Common myeloid progenitor, CD34-positive (primary cell): ENCODE data around the gene CASKIN1.
A peak's percentile ranks its signal among the peaks of the same experiment; 100 is the strongest.

Experiments
- CTCF ChIA-PET: fragments of 350-600 bp; sonication (Branson Sonifier 250); formaldehyde crosslinking; loops from one replicate; lab custom pipeline; 2021; ENCODE audit warnings: antibody characterized with exemption; lab: Charles Lee
- POLR2A ChIA-PET: fragments of 350-600 bp; sonication (Branson Sonifier 250); formaldehyde crosslinking; loops from one replicate; lab custom pipeline; 2021; ENCODE audit warnings: antibody characterized with exemption; lab: Charles Lee
- DNase-seq, 3 donors: peaks; one replicate each; pipeline versions ENCODE4 v3.0.0 to v3.0.0-alpha.2; 2013
- H3K27ac ChIP-seq, 2 experiments: 1 replicate in 1 of 2; 2 replicates in 1 of 2; pipeline ENCODE4 v1.7.0; 2013; ENCODE audit warnings: inconsistent platforms in 2 of 2, low read length in 2 of 2, mild to moderate bottlenecking in 2 of 2, low read depth in 1 of 2, moderate library complexity in 1 of 2; ENCODE audit not compliant: severe bottlenecking in 2 of 2, insufficient read depth in 1 of 2, poor library complexity in 1 of 2
- H3K27me3 ChIP-seq, 5 experiments: replicated peaks in 2 of 5; 1 replicate in 3 of 5; 2 replicates in 2 of 5; pipeline versions ENCODE4 v1.6.1 to v1.7.0; 2013; ENCODE audit warnings: low read length in 4 of 5, mild to moderate bottlenecking in 2 of 5, moderate library complexity in 2 of 5, inconsistent platforms in 1 of 5; ENCODE audit not compliant: insufficient read depth in 5 of 5, control insufficient read depth in 4 of 5
- H3K36me3 ChIP-seq, 4 experiments: 1 replicate in 2 of 4; 2 replicates in 2 of 4; pipeline versions ENCODE4 v1.6.1 to v1.7.0; 2013; ENCODE audit warnings: low read length in 3 of 4, control low read depth in 1 of 4, mild to moderate bottlenecking in 1 of 4; ENCODE audit not compliant: control insufficient read depth in 4 of 4, insufficient read depth in 4 of 4
- H3K4me1 ChIP-seq, 4 experiments: 1 replicate in 3 of 4; 2 replicates in 1 of 4; pipeline versions ENCODE4 v1.6.1 to v1.7.1; 2013; ENCODE audit warnings: low read length in 3 of 4, mild to moderate bottlenecking in 3 of 4, control low read depth in 1 of 4, inconsistent platforms in 1 of 4, moderate library complexity in 1 of 4; ENCODE audit not compliant: control insufficient read depth in 4 of 4, insufficient read depth in 4 of 4; ENCODE audit errors: control extremely low read depth in 1 of 4
- H3K4me3 ChIP-seq, 7 experiments: 1 replicate in 4 of 7; 2 replicates in 3 of 7; pipeline versions ENCODE4 v1.5.1 to v1.7.0; 2013; ENCODE audit warnings: mild to moderate bottlenecking in 7 of 7, low read length in 6 of 7, moderate library complexity in 6 of 7, inconsistent platforms in 2 of 7, low read depth in 2 of 7, control low read depth in 1 of 7; ENCODE audit not compliant: insufficient read depth in 4 of 7, control insufficient read depth in 1 of 7; ENCODE audit errors: extremely low read depth in 1 of 7
- H3K9me3 ChIP-seq, 5 experiments: 1 replicate in 4 of 5; 2 replicates in 1 of 5; pipeline versions ENCODE4 v1.6.1 to v1.7.1; 2013; ENCODE audit warnings: low read length in 4 of 5, mild to moderate bottlenecking in 2 of 5, inconsistent platforms in 1 of 5, low read depth in 1 of 5, moderate library complexity in 1 of 5; ENCODE audit not compliant: control insufficient read depth in 4 of 5, insufficient read depth in 2 of 5; ENCODE audit errors: control extremely low read depth in 1 of 5
- WGBS: methylation state at CpG from one replicate; pipeline ENCODE4 v1.1.5; 2013; ENCODE audit not compliant: insufficient coverage; 5-methylcytosine and 5-hydroxymethylcytosine counted together

CASKIN1 gene

GRCh38 chr16:2212362-2213324 lies 16.2 kb upstream of the CASKIN1 start:
- no peak overlapping the region for H3K27ac ChIP-seq
- CTCF ChIA-PET, result no interaction called here

GRCh38 chr16:2211923-2212347 lies 15.5 kb upstream of the CASKIN1 start:
- CTCF ChIA-PET, result no interaction called here
- 100% methylated on average over 6 of the region's 11 CpGs for WGBS
- no peak for DNase-seq
- peaks cover 5 to 27% (median 20%) of the 10 kb centered on the region in 4 experiments for H3K4me1 ChIP-seq
- peak overlapping the region in 1 of 7 experiments; percentile 92 for H3K4me3 ChIP-seq
- H3K36me3 ChIP-seq, result peaks cover 6 to 56% (median 33%) of the 10 kb centered on the region in 4 experiments
- POLR2A ChIA-PET, result no interaction called here
- peaks cover 0 to 7% (median 0%) of the 10 kb centered on the region in 5 experiments for H3K27me3 ChIP-seq
- H3K27ac ChIP-seq, result no peak overlapping the region
- H3K9me3 ChIP-seq, result no peaks in the 10 kb centered on the region

More at GRCh38 chr16:2212362-2213324, 16.2 kb upstream of the CASKIN1 start:
- 89% methylated on average over 17 of the region's 19 CpGs for WGBS
- DNase-seq, result no peak
- Histone ChIP-seq H3K4me3 (peak overlapping the region in 1 of 7 experiments; percentile 92), H3K36me3 (peaks cover 0 to 48% (median 26%) of the 10 kb centered on the region in 4 experiments), H3K9me3 (no peaks in the 10 kb centered on the region), H3K27me3 (peaks cover 0 to 7% (median 0%) of the 10 kb centered on the region in 5 experiments), H3K4me1 (peaks cover 5 to 27% (median 20%) of the 10 kb centered on the region in 4 experiments)
- POLR2A ChIA-PET, result interaction anchor here (0.7 kb wide), 1 partner anchor 24 kb away, joined by 5 read pairs; no protein-coding TSS in a partner anchor

- Histone ChIP-seq H3K4me3 (no peak within 1 kb of the TSS), H3K27me3 (peaks cover 0 to 7% (median 0%) of the 10 kb centered on the region in 5 experiments), H3K9me3 (no peaks in the 10 kb centered on the region), H3K4me1 (peaks cover 5 to 37% (median 30%) of the 10 kb centered on the region in 4 experiments), H3K36me3 (peaks cover 6 to 59% (median 36%) of the 10 kb centered on the region in 4 experiments), H3K27ac (no peak within 1 kb of the TSS)
- ChIA-PET CTCF (interaction anchor here (1.2 kb wide), 1 partner anchor 40 kb away, joined by 3 read pairs; the partner anchor contains the start of gene ECI1), POLR2A (no interaction called here)
- no peak for DNase-seq
- 90% methylated on average over 21 of the region's 24 CpGs for WGBS
These were observed 14.3 kb upstream of the CASKIN1 start, which contains the start of gene BRICD5 for GRCh38 chr16:2210386-2211365. TSS of gene BRICD5 (minus strand) at chr16:2210863. CDS start at chr16:2210833, 30 bp downstream.

- DNase-seq, result no peak
- no peaks in the 10 kb centered on the region for H3K9me3 ChIP-seq
- H3K27me3 ChIP-seq, result peaks cover 0 to 7% (median 0%) of the 10 kb centered on the region in 5 experiments
- peaks cover 6 to 59% (median 36%) of the 10 kb centered on the region in 4 experiments for H3K36me3 ChIP-seq
- no peak overlapping the region for H3K4me3 ChIP-seq
- ChIA-PET CTCF (interaction anchor here (1.2 kb wide), 1 partner anchor 41 kb away, joined by 3 read pairs; the partner anchor contains the start of gene ECI1), POLR2A (no interaction called here)
- WGBS, result 97% methylated on average over 13 of the region's 17 CpGs
- H3K27ac ChIP-seq, result no peak overlapping the region
- peaks cover 5 to 38% (median 30%) of the 10 kb centered on the region in 4 experiments for H3K4me1 ChIP-seq
These were observed 13.6 kb upstream of the CASKIN1 start for GRCh38 chr16:2210009-2210332.

GRCh38 chr16:2209258-2210008 lies 13.0 kb upstream of the CASKIN1 start:
- ChIA-PET POLR2A (no interaction called here), CTCF (interaction anchor here (1.2 kb wide), 1 partner anchor 41 kb away, joined by 3 read pairs; the partner anchor contains the start of gene ECI1)
- Histone ChIP-seq H3K27ac (no peak overlapping the region), H3K36me3 (peaks cover 6 to 59% (median 36%) of the 10 kb centered on the region in 4 experiments), H3K9me3 (no peaks in the 10 kb centered on the region), H3K27me3 (peaks cover 0 to 7% (median 0%) of the 10 kb centered on the region in 5 experiments), H3K4me1 (peaks cover 5 to 43% (median 34%) of the 10 kb centered on the region in 4 experiments), H3K4me3 (no peak overlapping the region)
- no peak for DNase-seq
- WGBS, result 92% methylated on average over 28 of the region's 29 CpGs

- Histone ChIP-seq H3K4me3 (no peak overlapping the region), H3K9me3 (no peaks in the 10 kb centered on the region), H3K27me3 (peaks cover 0 to 7% (median 0%) of the 10 kb centered on the region in 5 experiments), H3K4me1 (peaks cover 5 to 40% (median 27%) of the 10 kb centered on the region in 4 experiments), H3K36me3 (peaks cover 6 to 59% (median 36%) of the 10 kb centered on the region in 4 experiments), H3K27ac (no peak overlapping the region)
- DNase-seq, result no peak
- WGBS, result 97% methylated on average over 8 of the region's 9 CpGs
- POLR2A ChIA-PET, result no interaction called here
- CTCF ChIA-PET, result no interaction called here
These were observed 12.4 kb upstream of the CASKIN1 start for GRCh38 chr16:2208772-2209171.
